Tibial nerve (tissue), 3 donors: ENCODE data around the gene TEX13B.

Experiments
- POLR2A ChIP-seq, 2 donors: fragments of 450-650 bp; IDR thresholded peaks; one replicate each; pipeline ENCODE4 v1.6.1; 2017; ENCODE audit warnings: antibody characterized with exemption in 2 of 2, mild to moderate bottlenecking in 2 of 2, moderate library complexity in 2 of 2
- TF ChIP-seq, protein P1 (sequence below), 5 experiments: fragments of 200-600 bp in 3 of 5; fragments of 450-650 bp in 2 of 5; sonication (generic) in 3 of 5; IDR thresholded peaks; one replicate each; pipeline ENCODE4 v1.5.1; 2016 to 2019; ENCODE audit warnings: antibody characterized with exemption in 5 of 5, mild to moderate bottlenecking in 3 of 5, moderate library complexity in 2 of 5

DNA sequence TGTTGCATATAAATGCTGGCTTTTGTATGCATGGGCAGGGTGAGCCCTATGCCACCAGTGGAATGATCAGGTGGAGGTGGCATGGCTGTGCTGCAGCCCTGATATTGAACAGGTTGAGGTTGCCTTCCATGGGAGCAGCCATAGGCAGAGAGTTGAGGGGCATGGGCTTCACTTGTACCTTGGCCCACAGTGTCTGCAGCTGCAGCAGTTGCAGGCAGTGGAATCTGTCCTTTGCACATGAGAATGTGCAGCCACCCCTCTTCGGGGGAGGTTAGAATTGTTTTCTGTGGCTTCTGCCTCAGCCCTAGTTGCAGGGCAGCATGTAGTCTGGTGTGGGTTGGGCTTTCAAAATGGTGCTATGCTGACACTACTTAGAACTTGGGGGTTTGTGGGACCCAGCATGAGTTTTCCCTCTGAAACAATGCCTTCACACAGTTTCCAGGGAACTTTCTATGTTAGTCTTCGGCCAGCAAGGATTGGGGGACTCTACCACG is 37.3 kb upstream of the TEX13B start:
- TF ChIP-seq POLR2A (IDR thresholded peaks at IDR 0.05) = no peak
- TF ChIP-seq, protein P1, sequence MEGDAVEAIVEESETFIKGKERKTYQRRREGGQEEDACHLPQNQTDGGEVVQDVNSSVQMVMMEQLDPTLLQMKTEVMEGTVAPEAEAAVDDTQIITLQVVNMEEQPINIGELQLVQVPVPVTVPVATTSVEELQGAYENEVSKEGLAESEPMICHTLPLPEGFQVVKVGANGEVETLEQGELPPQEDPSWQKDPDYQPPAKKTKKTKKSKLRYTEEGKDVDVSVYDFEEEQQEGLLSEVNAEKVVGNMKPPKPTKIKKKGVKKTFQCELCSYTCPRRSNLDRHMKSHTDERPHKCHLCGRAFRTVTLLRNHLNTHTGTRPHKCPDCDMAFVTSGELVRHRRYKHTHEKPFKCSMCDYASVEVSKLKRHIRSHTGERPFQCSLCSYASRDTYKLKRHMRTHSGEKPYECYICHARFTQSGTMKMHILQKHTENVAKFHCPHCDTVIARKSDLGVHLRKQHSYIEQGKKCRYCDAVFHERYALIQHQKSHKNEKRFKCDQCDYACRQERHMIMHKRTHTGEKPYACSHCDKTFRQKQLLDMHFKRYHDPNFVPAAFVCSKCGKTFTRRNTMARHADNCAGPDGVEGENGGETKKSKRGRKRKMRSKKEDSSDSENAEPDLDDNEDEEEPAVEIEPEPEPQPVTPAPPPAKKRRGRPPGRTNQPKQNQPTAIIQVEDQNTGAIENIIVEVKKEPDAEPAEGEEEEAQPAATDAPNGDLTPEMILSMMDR (IDR thresholded peaks at IDR 0.05) = no peak
